Measurements from ENCODE around the gene ATP2B2. TPM values are rescaled to one million over a fixed set of nuclear protein-coding genes. Genes with fewer than 3 reads are reported as not detected.

Gene ATP2B2
- total RNA-seq, 4 donors from 2014 or later, result 0.42 to 2.0 (median 1.1) TPM

- DNase-seq (ENCODE audit: low spot score in 2 of 2), result no peak
- Histone ChIP-seq H3K4me3 (no peak overlapping the region), H3K27ac (no peak overlapping the region), H3K27me3 (no peaks in the 10 kb centered on the region), H3K4me1 (no peaks in the 10 kb centered on the region), H3K36me3 (peaks cover 7 to 94% (median 23%) of the 10 kb centered on the region in 3 donors), H3K9me3 (no peaks in the 10 kb centered on the region)
- TF ChIP-seq CTCF (IDR thresholded peaks at IDR 0.05) (no peak), EP300 (IDR thresholded peaks at IDR 0.05) (no peak), POLR2A (IDR thresholded peaks at IDR 0.05) (no peak)
- WGBS, 2 donors, result 66 to 88% methylated on average over 2 of the region's 2 CpGs
These were observed 194.8 kb downstream of the ATP2B2 start for GRCh38 chr3:10310578-10310977.

GRCh38 chr3:10309736-10310135, 195.7 kb downstream of the ATP2B2 start:
- H3K27ac ChIP-seq, result no peak overlapping the region
- H3K9me3 ChIP-seq, result no peaks in the 10 kb centered on the region
- H3K4me1 ChIP-seq, result no peaks in the 10 kb centered on the region
- no peaks in the 10 kb centered on the region for H3K27me3 ChIP-seq
- no peak for TF ChIP-seq EP300 (IDR thresholded peaks at IDR 0.05)
- TF ChIP-seq POLR2A (IDR thresholded peaks at IDR 0.05), result no peak
- no peak for TF ChIP-seq CTCF (IDR thresholded peaks at IDR 0.05)
- H3K36me3 ChIP-seq, result peaks cover 11 to 94% (median 25%) of the 10 kb centered on the region in 3 donors
- 51 to 58% methylated on average over 4 of the region's 4 CpGs for WGBS, 2 donors
- no peak overlapping the region for H3K4me3 ChIP-seq
- DNase-seq (ENCODE audit: low spot score in 2 of 2), result no peak

- Histone ChIP-seq H3K4me1 (no peaks in the 10 kb centered on the region), H3K9me3 (no peaks in the 10 kb centered on the region), H3K36me3 (peaks cover 10 to 94% (median 26%) of the 10 kb centered on the region in 3 donors), H3K4me3 (no peak overlapping the region), H3K27me3 (no peaks in the 10 kb centered on the region), H3K27ac (no peak overlapping the region)
- TF ChIP-seq EP300 (IDR thresholded peaks at IDR 0.05) (no peak), CTCF (IDR thresholded peaks at IDR 0.05) (no peak), POLR2A (IDR thresholded peaks at IDR 0.05) (no peak)
- no peak for DNase-seq (ENCODE audit: low spot score in 2 of 2)
- 91 to 93% methylated on average over 7 of the region's 7 CpGs for WGBS, 2 donors
These were observed 196.7 kb downstream of the ATP2B2 start for GRCh38 chr3:10308678-10309077.

GRCh38 chr3:10306156-10306555, 199.2 kb downstream of the ATP2B2 start:
- no peak for DNase-seq (ENCODE audit: low spot score in 2 of 2)
- no peaks in the 10 kb centered on the region for H3K9me3 ChIP-seq
- no peaks in the 10 kb centered on the region for H3K4me1 ChIP-seq
- TF ChIP-seq POLR2A (IDR thresholded peaks at IDR 0.05), result no peak
- no peak for TF ChIP-seq CTCF (IDR thresholded peaks at IDR 0.05)
- no peak for TF ChIP-seq EP300 (IDR thresholded peaks at IDR 0.05)
- H3K36me3 ChIP-seq, result peaks cover 10 to 94% (median 24%) of the 10 kb centered on the region in 3 donors
- no peak overlapping the region for H3K27ac ChIP-seq
- no peaks in the 10 kb centered on the region for H3K27me3 ChIP-seq
- no peak overlapping the region for H3K4me3 ChIP-seq
- 87 to 91% methylated on average over 3 of the region's 3 CpGs for WGBS, 2 donors

GRCh38 chr3:10305331-10305902, 200.0 kb downstream of the ATP2B2 start:
- no peak for DNase-seq (ENCODE audit: low spot score in 2 of 2)
- Histone ChIP-seq H3K4me3 (no peak overlapping the region), H3K9me3 (no peaks in the 10 kb centered on the region), H3K27ac (no peak overlapping the region), H3K27me3 (no peaks in the 10 kb centered on the region), H3K36me3 (peaks cover 10 to 94% (median 20%) of the 10 kb centered on the region in 3 donors), H3K4me1 (no peaks in the 10 kb centered on the region)
- TF ChIP-seq EP300 (IDR thresholded peaks at IDR 0.05) (no peak), POLR2A (IDR thresholded peaks at IDR 0.05) (no peak), CTCF (IDR thresholded peaks at IDR 0.05) (no peak)
- 92 to 96% methylated on average over 4 of the region's 4 CpGs for WGBS, 2 donors

Measured in tibial nerve (tissue), 4 donors.